Cerebellar nuclear complex (tissue), 1 donor: ENCODE measurements around the gene ZNF174.

Experiments used
- DNase-seq, 2 experiments: peaks; one replicate each; lab custom pipeline; 2025; lab: John Stamatoyannopoulos, UW

Gene ZNF174

DNA sequence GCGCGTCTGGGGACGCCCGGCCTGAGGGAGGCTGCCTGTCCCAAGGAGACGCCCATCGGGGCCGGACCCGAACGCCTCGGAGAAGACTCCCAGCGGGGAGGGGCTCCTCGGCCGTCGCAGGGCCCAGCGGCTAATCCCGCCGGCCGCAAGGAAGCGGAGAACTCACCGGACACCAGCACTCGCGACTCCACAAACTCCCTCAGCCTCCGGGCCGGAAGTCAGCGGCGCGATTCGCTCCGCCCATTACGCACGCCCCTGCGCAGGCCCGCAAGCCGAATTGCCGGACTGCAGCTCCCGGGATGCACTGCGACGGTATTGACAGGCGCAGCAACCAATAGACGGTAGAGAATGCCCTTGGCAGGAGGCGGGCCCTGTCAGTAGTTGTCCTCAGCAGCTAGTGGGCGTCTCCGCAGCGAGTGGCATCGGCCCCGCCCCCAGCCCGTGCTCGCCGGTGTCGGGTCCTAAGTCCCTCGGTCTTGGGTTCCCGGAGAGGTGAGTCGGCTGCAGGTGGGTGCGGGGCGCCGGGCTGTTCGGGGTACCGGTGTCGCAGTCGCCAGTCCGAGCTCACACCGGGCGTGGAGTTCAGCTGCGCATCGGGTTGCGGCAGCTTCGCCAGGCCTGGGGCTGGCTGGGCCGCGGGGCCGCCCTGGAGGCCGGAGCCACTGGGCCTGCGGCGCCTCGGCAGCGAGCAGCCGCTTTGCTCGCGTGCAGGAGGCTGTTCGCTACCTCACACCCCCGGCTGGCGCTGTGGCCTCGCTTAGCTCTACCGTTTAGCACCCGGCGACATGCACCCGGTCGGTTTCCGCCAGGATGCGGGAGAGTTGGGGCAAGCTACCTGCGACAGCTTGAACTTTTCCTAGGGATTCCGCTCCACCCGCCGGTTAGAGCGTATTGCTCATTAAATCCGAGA is at the start of gene ZNF174, which contains the start of gene ZSCAN32:
TSS of gene ZNF174 (plus strand) at position 437 of the 910 bp plus-strand sequence. CDS start 790 bp downstream, outside the sequence.
TSS of gene ZSCAN32 (minus strand) at position 226 of the 910 bp plus-strand sequence. CDS start 3,447 bp downstream, outside the sequence.
- peak; percentile 93 to 98 for DNase-seq

DNA sequence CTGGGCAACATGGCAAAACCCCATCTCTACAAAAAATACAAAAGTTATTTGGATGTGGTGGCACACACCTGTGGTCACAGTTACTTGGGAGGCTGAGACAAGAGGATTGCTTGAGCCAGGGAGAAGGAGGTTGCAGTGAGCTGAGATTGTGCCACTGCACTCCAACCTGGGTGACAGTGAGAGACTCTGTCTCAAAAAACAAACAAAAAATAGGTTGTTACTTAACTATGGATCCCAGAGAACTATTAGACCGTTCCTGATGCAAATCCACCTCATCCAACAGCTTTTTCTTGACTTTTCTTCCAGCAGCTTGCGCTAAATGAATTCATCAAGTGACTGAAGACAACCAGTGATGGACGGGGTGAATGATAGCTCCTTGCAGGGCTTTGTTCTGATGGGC is 45.4 kb upstream of the ZNF174 start, which contains the start of gene OR2C1:
TSS of gene OR2C1 (plus strand) at position 301 of the 400 bp plus-strand sequence. CDS start at position 353, 52 bp downstream.
- no peak for DNase-seq

DNA sequence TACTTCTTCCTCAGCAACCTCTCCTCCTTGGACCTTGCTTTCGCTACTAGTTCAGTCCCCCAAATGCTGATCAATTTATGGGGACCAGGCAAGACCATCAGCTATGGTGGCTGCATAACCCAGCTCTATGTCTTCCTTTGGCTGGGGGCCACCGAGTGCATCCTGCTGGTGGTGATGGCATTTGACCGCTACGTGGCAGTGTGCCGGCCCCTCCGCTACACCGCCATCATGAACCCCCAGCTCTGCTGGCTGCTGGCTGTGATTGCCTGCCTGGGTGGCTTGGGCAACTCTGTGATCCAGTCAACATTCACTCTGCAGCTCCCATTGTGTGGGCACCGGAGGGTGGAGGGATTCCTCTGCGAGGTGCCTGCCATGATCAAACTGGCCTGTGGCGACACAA is 44.9 kb upstream of the ZNF174 start:
- no peak for DNase-seq

DNA sequence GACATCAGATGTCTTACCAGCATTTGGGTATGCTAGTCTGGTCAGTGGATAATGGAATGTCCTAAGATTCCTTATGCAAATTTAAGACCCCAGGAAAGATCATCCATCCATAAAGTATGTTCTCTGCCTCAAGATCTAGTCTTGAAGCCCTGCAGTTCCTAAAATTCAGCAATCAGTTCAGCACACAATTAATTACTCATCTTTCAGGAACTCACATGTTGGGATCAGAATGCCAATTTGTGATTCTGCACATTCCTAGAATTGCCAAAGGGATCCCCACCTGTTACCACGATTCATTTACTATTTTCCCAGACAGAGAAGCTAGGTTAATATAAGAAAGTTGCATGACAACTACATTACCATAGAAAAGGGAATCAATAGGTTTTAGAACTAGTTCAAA is 42.1 kb upstream of the ZNF174 start:
- DNase-seq = no peak

DNA sequence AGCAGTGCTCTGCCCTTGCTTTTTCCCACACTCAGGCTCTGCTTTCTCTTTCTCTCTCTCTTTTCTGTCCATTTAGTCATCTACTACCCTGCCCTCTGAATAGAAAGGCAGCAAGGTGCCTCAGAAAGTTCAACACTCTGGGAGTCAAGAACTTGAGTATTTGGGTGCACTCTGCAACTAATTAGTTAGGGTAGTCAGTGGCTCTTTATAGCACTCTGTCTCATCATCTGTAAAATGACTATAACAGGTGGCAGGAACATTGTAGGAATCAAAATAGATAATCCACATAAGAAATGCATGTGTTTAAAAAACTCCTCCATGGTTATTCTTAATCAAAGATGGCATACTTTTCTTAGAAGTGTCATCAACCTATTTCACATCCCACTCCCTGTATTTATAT is 38.1 kb upstream of the ZNF174 start:
- no peak for DNase-seq

DNA sequence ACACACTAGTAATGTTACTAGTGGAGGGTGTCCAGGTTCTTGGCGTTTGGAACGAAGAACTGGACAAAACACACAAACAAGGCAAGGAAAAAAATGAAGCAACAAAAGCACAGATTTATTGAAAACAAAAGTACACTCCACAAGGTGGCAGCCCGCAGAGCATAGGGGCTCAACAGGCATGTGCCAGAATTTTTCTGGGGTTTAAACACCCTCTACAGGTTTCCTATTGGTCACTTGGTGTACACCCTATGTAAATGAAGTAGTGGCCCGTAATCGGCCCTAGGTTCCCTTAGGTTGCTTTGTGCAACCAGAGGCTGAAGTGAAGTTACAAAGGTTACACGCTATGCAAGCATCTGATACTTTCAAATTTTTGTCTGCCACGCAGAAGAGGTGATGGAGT is 37.2 kb upstream of the ZNF174 start:
- no peak for DNase-seq

DNA sequence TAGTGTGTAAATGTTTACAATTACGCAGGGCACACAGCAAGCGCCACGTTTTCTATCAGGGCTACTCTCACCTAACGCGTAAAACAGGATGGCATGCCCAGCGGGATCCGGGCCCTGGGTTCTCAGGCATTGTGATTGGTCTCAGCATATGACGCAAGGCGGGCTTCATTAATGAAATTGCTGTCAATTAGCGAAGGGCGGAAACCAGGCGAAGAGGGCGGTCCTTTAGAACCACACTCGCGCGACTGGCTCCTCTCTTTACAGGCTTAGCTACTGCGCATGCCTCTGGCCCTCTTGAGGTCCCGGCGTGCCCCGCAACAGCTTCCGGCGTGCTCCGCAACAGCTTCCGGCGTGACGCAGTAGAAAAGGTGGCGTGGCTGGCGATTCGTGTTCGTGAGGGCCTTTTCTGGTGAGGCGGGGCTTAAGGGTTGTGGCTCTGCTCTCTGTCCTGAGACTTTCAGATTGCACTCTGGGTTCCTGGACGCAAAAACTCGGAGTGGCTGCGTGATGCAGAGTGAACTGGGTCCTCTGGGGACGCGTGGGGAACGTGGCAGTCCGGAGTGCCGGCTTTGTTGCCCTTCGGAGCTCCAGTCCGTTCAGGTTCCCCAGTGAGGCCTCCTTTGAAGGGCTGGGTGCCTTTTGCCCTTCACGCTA is 36.1 kb upstream of the ZNF174 start:
- peak; percentile 57 to 90 for DNase-seq

DNA sequence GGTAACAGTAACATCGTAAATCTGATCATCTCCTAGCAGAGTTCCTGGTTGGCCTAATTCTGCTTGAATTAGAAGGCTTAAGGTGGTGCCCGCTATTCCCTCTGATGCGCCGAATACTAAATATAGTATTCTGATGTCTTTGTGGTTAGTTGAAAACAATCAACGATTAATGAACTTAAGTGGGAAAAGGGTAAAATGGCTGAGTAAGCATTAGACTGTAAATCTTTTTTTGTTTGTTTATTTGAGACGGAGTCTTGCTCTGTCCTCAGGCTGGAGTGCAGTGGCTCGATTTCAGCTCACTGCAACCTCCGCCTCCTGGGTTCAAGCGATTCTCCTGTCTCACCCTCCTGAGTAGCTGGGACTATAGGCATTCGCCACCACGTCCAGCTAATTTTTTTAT is 31.9 kb upstream of the ZNF174 start:
- DNase-seq = no peak

DNA sequence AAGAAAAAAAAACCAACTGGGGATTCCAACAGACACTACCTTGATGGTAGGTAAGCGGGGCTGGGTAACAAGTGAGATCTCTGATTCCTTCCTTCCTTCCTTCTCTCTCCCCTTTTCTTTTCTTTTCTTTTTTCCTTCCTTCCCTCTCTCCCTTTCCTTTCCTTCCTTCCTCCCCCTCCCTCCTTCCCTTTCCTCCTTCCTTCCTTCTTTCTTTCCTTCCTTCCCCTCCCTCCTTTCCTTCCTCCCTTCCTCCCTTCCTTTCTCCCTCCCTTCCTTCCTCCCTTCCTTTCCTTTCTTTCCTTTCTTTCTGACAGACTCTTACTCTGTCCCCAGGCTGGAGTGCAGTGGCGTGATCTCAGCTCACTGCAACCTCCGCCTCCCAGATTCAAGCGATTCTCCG is 25.3 kb upstream of the ZNF174 start:
- no peak for DNase-seq

DNA sequence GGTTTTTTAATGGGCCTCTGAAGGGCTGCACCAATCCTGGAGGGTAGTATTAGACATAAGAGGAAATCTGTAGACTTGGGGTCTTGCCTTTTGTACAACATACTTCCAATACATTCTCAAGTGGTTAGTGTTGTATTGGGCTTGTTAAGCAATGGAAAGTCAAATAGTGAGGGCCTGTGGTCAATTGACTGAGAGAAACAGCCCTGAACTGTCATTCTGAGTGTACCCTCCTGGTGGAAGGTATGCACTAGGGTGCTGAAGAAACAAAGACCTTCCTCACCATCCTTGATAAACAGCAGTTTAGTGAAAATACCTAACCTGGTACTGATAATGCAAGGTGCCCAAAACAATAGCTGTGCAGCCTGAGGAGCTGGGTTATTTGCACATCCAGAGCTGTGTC is 23.1 kb upstream of the ZNF174 start:
- DNase-seq = no peak

DNA sequence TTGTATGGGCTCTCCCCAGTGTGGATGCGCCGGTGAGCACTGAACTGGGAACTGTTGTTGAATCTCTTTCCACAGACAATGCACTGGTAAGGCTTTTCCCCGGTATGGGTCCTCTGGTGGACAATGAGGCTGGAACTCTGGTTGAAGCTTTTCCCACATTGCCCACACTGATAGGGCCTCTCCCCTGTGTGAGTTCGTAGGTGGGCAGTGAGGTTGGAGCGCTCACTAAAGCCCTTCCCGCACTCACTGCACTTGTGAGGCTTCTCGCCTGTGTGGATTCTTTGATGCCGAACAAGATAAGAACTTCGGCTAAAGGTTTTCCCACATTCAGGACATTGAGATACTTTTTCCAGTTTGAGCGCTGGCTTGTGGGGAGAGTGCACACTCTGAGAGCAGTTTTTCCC is 18.0 kb upstream of the ZNF174 start:
- DNase-seq = no peak

DNA sequence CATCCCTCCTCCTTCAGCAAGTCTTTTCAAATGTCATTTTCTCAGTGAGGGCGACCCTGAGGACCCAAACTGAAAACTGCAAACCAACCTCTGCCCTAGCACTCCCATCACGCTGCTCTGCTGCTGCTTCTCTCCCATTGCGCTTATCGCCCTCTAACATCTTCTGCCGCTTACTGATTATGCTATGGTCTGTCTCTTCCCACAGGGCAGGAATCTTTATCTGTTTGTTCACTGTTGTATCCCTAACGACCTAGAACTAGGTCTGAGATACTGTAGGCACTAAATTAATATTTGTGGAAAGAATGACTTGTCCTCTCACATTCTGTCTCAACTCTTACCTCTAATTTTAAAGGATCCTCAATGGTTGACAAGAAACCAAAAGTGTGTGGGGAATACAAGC is 12.7 kb upstream of the ZNF174 start:
- no peak for DNase-seq

DNA sequence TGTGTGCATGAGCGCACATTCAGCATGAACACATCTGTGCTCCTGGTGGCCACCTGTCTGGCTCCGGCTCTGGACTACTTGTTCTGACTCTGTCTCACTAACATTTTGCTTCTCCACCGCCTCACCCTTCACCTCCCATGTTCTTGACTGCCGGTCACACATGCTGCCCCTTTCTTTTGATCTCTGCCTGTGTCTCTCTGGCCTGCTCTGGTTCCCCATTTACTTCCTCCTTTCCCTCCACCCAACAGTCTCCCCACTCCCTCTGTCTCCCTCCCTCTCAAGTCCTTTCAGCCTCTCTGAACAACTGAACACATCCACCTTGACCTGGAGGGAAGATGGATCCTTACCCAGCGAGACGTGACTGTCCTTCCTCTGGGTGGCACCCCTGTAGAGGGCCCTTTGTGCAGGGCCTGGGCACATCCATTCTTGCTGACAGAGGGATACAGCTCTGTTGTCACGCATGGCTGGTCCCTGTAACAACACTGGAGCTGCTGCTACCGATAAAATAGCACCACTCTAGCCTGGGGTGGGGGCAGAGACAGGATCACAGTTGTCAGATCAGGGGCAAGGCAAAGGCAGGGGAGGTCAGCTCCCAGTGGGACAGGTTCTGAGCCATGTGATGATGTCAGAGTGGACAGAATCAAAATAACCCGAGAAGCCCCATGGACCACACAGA is 11.2 kb upstream of the ZNF174 start:
- no peak for DNase-seq

DNA sequence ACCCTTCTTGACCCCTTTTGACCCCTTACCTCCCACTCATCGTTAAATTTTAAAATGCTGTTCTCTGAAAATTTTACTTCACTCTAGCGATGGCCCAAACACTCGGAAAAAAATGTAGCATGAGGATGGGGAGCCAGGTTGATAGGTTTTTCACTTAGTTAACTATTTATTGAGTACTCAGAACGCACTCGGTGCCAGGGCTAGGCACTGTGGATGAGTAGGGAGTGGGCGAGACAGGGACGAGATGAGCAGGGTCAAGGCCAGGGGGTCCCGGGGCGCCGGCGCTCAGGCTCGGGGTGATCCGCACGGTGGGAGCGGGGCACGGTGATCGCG is 603 bp upstream of the ZNF174 start:
- no peak for DNase-seq

DNA sequence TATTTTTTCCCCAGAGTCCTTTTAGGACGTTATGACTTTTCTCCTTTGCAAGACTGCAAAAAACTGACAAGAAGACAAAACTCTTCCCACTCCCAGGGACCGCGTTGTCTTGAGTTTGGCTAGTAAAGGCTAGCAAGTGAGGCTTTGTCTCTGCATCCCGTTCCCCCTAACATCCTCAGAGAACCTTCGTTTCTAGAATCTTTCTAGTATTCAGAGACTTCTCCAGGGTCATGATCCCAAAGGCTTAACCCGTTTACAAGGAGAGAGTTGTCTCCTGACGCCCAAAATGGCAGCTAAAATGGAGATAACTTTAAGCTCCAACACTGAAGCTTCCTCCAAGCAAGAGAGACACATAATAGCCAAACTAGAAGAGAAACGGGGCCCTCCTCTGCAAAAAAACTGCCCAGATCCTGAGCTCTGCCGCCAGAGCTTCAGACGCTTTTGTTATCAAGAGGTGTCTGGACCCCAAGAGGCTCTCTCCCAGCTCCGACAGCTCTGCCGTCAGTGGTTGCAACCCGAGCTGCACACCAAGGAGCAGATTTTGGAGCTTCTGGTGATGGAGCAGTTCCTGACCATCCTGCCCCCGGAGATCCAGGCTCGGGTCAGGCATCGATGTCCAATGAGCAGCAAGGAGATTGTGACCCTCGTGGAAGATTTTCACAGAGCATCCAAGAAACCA is 843 bp downstream of the ZNF174 start:
- DNase-seq = no peak

DNA sequence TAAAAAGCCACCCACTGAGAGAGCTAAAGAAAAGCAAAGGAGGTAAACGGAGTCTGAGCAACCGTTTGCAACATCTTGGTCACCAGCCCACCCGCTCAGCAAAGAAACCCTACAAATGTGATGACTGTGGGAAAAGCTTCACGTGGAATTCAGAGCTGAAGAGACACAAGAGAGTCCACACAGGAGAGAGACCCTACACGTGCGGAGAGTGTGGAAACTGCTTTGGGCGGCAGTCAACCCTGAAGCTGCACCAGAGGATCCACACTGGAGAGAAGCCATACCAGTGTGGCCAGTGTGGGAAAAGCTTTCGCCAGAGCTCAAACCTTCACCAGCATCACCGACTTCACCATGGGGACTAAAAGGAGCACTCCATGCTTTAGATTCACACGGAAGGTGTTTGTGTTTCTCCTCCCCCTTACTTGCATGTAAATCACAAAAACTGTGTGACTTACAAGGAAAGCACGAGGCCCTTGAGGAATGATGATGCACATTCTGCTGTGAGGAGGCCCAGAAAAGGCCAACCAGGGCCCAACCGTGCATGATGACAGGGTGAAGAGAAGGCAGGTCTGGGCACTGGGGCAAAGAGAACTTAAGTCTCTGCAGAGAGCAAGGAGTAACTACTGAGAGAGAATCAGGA is 7.7 kb downstream of the ZNF174 start:
- no peak for DNase-seq

DNA sequence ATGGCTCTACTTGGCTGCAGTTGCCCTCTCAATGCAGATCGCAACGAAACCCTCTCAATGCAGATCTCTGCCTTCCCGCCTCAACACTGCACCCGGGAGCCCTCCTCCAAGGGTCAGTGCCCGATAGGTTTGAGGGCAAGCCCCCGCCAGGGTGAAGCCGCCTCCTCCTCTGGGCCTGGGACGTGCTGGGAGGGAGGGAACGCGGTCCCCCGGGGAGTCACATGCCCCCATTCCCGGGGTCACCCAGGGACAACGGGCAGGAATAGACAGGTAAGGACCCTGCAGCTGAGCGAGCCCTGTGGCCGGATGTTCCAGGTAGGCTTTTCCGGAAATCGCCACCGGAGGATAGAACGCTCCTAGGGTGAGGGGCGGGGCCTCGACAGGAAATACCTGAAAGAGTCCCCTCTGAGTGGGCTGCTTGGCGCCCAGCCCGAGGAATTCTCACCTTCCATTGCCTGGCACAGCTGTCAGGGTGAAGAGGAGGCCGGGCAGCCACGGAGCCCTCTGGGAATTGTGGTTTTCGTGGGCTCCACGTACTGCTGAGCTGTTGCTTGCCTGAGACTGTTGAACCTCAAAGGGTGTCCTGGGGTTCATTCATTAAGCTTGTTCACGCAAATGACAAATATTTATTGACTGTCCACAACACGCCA is 12.8 kb downstream of the ZNF174 start:
- DNase-seq = no peak

DNA sequence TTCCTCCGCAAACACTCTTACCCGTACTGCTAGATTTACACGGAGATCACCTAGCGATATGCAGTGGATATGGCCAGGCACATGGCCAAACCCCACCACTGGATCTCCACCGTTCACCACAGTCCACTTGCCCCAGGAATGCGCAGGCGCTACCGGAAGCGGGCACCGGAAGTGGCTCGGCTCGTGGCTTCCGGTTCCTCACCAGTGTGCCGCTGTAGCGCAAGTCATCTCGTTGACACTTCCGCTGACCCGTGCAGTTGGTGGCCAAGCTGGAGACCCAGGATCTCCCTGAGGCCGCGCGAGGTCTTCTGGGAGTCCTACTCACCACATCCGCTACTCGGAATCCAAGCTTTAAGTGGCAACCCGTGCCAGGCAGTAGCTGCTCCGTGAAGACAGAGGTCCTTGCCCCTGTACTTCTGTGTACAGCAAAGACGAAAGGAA is 30.8 kb downstream of the ZNF174 start:
- no peak for DNase-seq

DNA sequence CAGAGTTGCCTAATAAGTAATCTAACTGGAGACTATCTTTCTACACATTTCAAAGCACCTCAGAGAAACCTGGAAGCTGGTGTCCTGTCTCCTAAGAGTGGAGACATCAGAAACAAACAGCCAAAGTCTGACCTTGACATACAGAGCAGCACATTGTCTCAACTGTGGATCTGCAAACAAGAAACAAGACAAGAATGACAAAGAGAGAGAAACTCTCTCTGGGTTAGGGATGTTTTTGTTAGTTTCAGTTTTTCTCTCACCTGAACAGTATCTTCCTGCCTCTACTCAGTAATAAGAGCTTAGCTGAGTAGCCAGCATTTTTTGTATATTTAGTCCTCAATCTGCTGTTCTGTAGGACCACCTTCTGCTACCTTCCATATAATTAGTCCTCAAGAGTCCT is 33.4 kb downstream of the ZNF174 start:
- DNase-seq = no peak

DNA sequence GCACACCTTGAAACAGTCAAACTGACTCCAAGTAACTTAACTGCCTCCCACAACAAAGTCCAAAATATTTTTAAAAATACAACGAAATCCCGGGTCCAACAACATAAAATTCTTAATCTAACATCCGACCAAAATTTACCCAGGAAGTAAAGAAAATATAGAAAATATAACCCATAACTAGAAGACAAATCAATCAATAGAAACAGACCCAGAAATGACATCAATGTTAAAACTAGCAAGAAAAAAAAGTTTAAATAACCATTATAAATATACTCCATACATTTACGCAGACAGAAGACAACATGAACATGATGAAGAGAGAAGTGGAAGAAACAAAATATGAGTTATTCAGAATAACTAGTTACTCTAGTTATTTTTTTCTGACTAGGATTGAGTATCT is 38.6 kb downstream of the ZNF174 start:
- DNase-seq = no peak
